CD4-positive, alpha-beta T cell (primary cell): Measurements from ENCODE around the gene NOS1AP. TPM values are rescaled to one million over a fixed set of nuclear protein-coding genes. Genes with fewer than 3 reads are reported as not detected.

Experiments
- ATAC-seq: fragments of 200-7000 bp; cut with Tn5 transposase; one replicate; pipeline ENCODE4 v1.10.0; 2022; ENCODE audit warnings: mild to moderate bottlenecking; ENCODE audit not compliant: poor library complexity
- CTCF ChIA-PET: fragments of 350-600 bp; sonication (Branson Sonifier 250); formaldehyde crosslinking; loops from one replicate; lab custom pipeline; 2021; ENCODE audit warnings: antibody characterized with exemption, inconsistent platforms; lab: Charles Lee
- POLR2A ChIA-PET: fragments of 350-600 bp; sonication (Branson Sonifier 250); formaldehyde crosslinking; loops from one replicate; lab custom pipeline; 2021; ENCODE audit warnings: antibody characterized with exemption, inconsistent platforms; lab: Charles Lee
- DNase-seq, 14 experiments: peaks; one replicate each; pipeline ENCODE4 v3.0.0-alpha.2; 2013 to 2020; ENCODE audit warnings: mixed read lengths in 2 of 14
- H3K27ac ChIP-seq, 2 donors: one replicate each; pipeline versions ENCODE4 v1.5.1 to v1.7.0; 2013; ENCODE audit warnings: low read length in 2 of 2, low read depth in 1 of 2, mild to moderate bottlenecking in 1 of 2
- H3K27me3 ChIP-seq, 2 experiments: 1 replicate in 1 of 2; 2 replicates in 1 of 2; pipeline versions ENCODE4 v1.6.1 to v1.7.0; 2013; ENCODE audit warnings: low read length in 2 of 2, control low read depth in 1 of 2, mild to moderate bottlenecking in 1 of 2, moderate library complexity in 1 of 2; ENCODE audit not compliant: insufficient read depth in 2 of 2, control insufficient read depth in 1 of 2
- H3K36me3 ChIP-seq: one replicate; pipeline ENCODE4 v1.6.1; 2013; ENCODE audit warnings: low read length, control low read depth; ENCODE audit not compliant: insufficient read depth
- H3K4me1 ChIP-seq: one replicate; pipeline ENCODE4 v1.6.1; 2013; ENCODE audit warnings: low read length, control low read depth; ENCODE audit not compliant: insufficient read depth
- H3K4me3 ChIP-seq: one replicate; pipeline ENCODE4 v1.5.1; 2013; ENCODE audit warnings: mild to moderate bottlenecking, low read length, moderate library complexity
- H3K9me3 ChIP-seq, 2 experiments: 1 replicate in 1 of 2; 2 replicates in 1 of 2; pipeline versions ENCODE4 v1.6.1 to v1.7.0; 2013; ENCODE audit warnings: low read length in 2 of 2, mild to moderate bottlenecking in 2 of 2, control low read depth in 1 of 2, moderate library complexity in 1 of 2; ENCODE audit not compliant: control insufficient read depth in 1 of 2, insufficient read depth in 1 of 2
- H3K27ac Mint-ChIP-seq: one replicate; pipeline ENCODE4 v1.8.0; 2020; ENCODE audit warnings: mixed read lengths
- H3K27me3 Mint-ChIP-seq: one replicate; pipeline ENCODE4 v1.8.0; 2021; ENCODE audit warnings: mixed read lengths
- H3K36me3 Mint-ChIP-seq: one replicate; pipeline ENCODE4 v1.8.0; 2021; ENCODE audit warnings: low read depth, mixed read lengths
- H3K4me1 Mint-ChIP-seq: one replicate; pipeline ENCODE4 v1.8.0; 2021; ENCODE audit warnings: low read depth, mixed read lengths
- H3K4me3 Mint-ChIP-seq: one replicate; pipeline ENCODE4 v1.8.0; 2020; ENCODE audit warnings: mild to moderate bottlenecking, mixed read lengths
- H3K9me3 Mint-ChIP-seq: one replicate; pipeline ENCODE4 v1.8.0; 2020; ENCODE audit warnings: mixed read lengths
- CTCF ChIP-seq: fragments of 200-600 bp; IDR thresholded peaks from one replicate; pipeline ENCODE4 v1.8.0; 2022; ENCODE audit warnings: antibody characterized with exemption, mild to moderate bottlenecking
- intact Hi-C, 2 experiments: fragments of 100-400 bp; cut with DNase I in 1 of 2; cut with micrococcal nuclease in 1 of 2; formaldehyde crosslinking; loops; one replicate each; pipeline versions ENCODE4 v1.15.1 to v1.9.0; 2023 to 2025; cut with DNase I, micrococcal nuclease
- total RNA-seq, 174 experiments: library from RNA in 2 of 174; stranded (reverse) in 2 of 174; gene quantifications; one replicate each; pipeline ENCODE4 v1.2.3 and lab custom pipeline; 2021 to 2026

NOS1AP gene
- total RNA-seq, 2 experiments from 2014 or later: not detected

- ChIA-PET CTCF (no interaction called here), POLR2A (no interaction called here)
- H3K4me1 Mint-ChIP-seq: no peaks in the 10 kb centered on the region
- Histone ChIP-seq H3K9me3 (no peaks in the 10 kb centered on the region), H3K4me1 (no peaks in the 10 kb centered on the region), H3K27ac (no peak overlapping the region), H3K36me3 (no peaks in the 10 kb centered on the region), H3K4me3 (no peak overlapping the region), H3K27me3 (no peaks in the 10 kb centered on the region)
- no peaks in the 10 kb centered on the region for H3K9me3 Mint-ChIP-seq
- ATAC-seq (no peak), DNase-seq (no peak)
- no peak overlapping the region for H3K27ac Mint-ChIP-seq
- no peaks in the 10 kb centered on the region for H3K36me3 Mint-ChIP-seq
- no peak overlapping the region for H3K4me3 Mint-ChIP-seq
- no peak for TF ChIP-seq CTCF
- intact Hi-C loops: no loop called here
- H3K27me3 Mint-ChIP-seq: peaks cover 6% of the 10 kb centered on the region
Measured at GRCh38 chr1:162185314-162186025, 116.0 kb downstream of the NOS1AP start.

GRCh38 chr1:162186026-162186374, 116.5 kb downstream of the NOS1AP start:
- Histone ChIP-seq H3K27ac (no peak overlapping the region), H3K9me3 (no peaks in the 10 kb centered on the region), H3K27me3 (no peaks in the 10 kb centered on the region), H3K4me3 (no peak overlapping the region), H3K36me3 (no peaks in the 10 kb centered on the region), H3K4me1 (no peaks in the 10 kb centered on the region)
- Mint-ChIP-seq H3K27me3 (peaks cover 6% of the 10 kb centered on the region), H3K4me1 (no peaks in the 10 kb centered on the region), H3K36me3 (no peaks in the 10 kb centered on the region), H3K27ac (no peak overlapping the region), H3K9me3 (no peaks in the 10 kb centered on the region), H3K4me3 (no peak overlapping the region)
- ChIA-PET CTCF (no interaction called here), POLR2A (no interaction called here)
- no peak for ATAC-seq
- TF ChIP-seq CTCF: no peak
- no peak for DNase-seq
- intact Hi-C loops: no loop called here

- DNase-seq: no peak
- H3K27me3 Mint-ChIP-seq: peaks cover 5% of the 10 kb centered on the region
- Histone ChIP-seq H3K36me3 (no peaks in the 10 kb centered on the region), H3K27ac (no peak overlapping the region), H3K4me1 (no peaks in the 10 kb centered on the region), H3K4me3 (no peak overlapping the region), H3K27me3 (no peaks in the 10 kb centered on the region), H3K9me3 (no peaks in the 10 kb centered on the region)
- H3K36me3 Mint-ChIP-seq: no peaks in the 10 kb centered on the region
- ATAC-seq: no peak
- no peak overlapping the region for H3K27ac Mint-ChIP-seq
- no peak for TF ChIP-seq CTCF
- no peaks in the 10 kb centered on the region for H3K9me3 Mint-ChIP-seq
- no peak overlapping the region for H3K4me3 Mint-ChIP-seq
- CTCF ChIA-PET: no interaction called here
- H3K4me1 Mint-ChIP-seq: no peaks in the 10 kb centered on the region
- POLR2A ChIA-PET: no interaction called here
- intact Hi-C loops: no loop called here
Measured at GRCh38 chr1:162186406-162186805, 116.9 kb downstream of the NOS1AP start.
